Measurements from ENCODE around the gene SHISA2.

SHISA2 gene

DNA sequence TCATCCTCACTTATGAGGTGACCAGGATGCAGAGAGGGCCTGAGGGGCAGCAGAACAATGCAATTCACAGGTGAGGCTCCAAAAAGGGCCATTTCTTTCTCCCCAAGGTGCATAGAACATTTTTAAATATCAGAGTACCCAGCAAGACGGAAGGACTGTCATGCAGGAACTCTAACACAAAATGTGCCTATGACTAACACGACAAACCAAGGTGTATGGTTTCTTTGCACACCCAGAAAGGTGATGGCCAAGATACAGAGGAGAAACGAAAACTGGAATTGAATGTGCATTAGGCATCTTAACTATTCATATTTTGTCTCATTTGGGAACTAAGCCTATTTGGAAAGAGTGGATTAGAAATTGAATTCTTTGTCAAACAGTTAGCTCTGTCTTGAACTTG, 29.9 kb downstream of the SHISA2 start (continued):
- TF ChIP-seq, protein P1, sequence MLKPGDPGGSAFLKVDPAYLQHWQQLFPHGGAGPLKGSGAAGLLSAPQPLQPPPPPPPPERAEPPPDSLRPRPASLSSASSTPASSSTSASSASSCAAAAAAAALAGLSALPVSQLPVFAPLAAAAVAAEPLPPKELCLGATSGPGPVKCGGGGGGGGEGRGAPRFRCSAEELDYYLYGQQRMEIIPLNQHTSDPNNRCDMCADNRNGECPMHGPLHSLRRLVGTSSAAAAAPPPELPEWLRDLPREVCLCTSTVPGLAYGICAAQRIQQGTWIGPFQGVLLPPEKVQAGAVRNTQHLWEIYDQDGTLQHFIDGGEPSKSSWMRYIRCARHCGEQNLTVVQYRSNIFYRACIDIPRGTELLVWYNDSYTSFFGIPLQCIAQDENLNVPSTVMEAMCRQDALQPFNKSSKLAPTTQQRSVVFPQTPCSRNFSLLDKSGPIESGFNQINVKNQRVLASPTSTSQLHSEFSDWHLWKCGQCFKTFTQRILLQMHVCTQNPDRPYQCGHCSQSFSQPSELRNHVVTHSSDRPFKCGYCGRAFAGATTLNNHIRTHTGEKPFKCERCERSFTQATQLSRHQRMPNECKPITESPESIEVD (tag by site-specific recombination; IDR thresholded peaks at IDR 0.05) = no peak
- TF ChIP-seq ZNF768 (tag by site-specific recombination; IDR thresholded peaks at IDR 0.05) (no peak), SCRT2 (tag by site-specific recombination; IDR thresholded peaks at IDR 0.05) (no peak)

DNA sequence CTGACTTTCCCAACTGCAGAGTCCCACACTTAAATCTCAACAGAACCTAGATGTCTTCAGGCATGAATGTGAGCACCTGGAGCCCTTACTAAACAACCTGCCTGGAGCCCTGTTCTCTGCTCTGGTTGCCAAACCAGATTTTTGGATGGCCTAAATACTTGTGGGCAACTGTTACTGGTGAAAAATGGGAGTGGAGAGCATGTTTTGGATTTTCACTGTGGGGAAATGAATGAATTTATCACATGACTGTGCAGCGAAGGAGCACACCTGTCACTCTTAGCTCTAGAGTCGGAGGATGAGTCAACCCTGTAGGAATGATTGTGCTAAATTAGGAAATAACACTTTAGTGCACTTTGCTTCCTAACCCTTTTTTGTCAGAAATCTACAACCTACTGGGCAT, 30.3 kb downstream of the SHISA2 start:
- Histone ChIP-seq H3K4me3 (ENCODE audit: low read depth, low read length) (no peak overlapping the region), H3K27ac (ENCODE audit: extremely low read depth, low read depth, low read length) (no peak overlapping the region), H3K9me3 (ENCODE audit: control insufficient read depth, insufficient read depth, low read depth, low read length) (no peaks in the 10 kb centered on the region), H3K36me3 (ENCODE audit: control insufficient read depth in 2 of 2, insufficient read depth in 1 of 2, low read length in 2 of 2) (no peaks in the 10 kb centered on the region), H3K4me1 (ENCODE audit: control insufficient read depth, insufficient read depth, low read length) (peaks cover 11% of the 10 kb centered on the region)
- POLR2A ChIA-PET = no interaction called here
- TF ChIP-seq ZNF600 (tag by site-specific recombination; IDR thresholded peaks at IDR 0.05) = no peak
- TF ChIP-seq ZNF211 (tag by site-specific recombination; IDR thresholded peaks at IDR 0.05; ENCODE audit: low read depth) = no peak
- no peak for TF ChIP-seq ZNF155 (tag by site-specific recombination; IDR thresholded peaks at IDR 0.05)
- TF ChIP-seq ZFP69B (tag by site-specific recombination; IDR thresholded peaks at IDR 0.05) = no peak
- TF ChIP-seq YY1 (tag by site-specific recombination; IDR thresholded peaks at IDR 0.05) = no peak
- TF ChIP-seq TCF7L2 (IDR thresholded peaks at IDR 0.05; ENCODE audit: borderline replicate concordance, low read depth, low read length) = no peak
- no peak for TF ChIP-seq ZNF174 (tag by site-specific recombination; IDR thresholded peaks at IDR 0.05)
- TF ChIP-seq, protein P2, sequence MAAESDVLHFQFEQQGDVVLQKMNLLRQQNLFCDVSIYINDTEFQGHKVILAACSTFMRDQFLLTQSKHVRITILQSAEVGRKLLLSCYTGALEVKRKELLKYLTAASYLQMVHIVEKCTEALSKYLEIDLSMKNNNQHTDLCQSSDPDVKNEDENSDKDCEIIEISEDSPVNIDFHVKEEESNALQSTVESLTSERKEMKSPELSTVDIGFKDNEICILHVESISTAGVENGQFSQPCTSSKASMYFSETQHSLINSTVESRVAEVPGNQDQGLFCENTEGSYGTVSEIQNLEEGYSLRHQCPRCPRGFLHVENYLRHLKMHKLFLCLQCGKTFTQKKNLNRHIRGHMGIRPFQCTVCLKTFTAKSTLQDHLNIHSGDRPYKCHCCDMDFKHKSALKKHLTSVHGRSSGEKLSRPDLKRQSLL (tag by site-specific recombination; IDR thresholded peaks at IDR 0.05) = no peak
- TF ChIP-seq ZNF501 (tag by site-specific recombination; IDR thresholded peaks at IDR 0.05) = no peak
- TF ChIP-seq ZSCAN16 (tag by site-specific recombination; IDR thresholded peaks at IDR 0.05) = no peak
- CTCF ChIA-PET = interaction anchor here (1.5 kb wide), 1 partner anchor 16 kb away, joined by 4 read pairs; no protein-coding TSS in a partner anchor

DNA sequence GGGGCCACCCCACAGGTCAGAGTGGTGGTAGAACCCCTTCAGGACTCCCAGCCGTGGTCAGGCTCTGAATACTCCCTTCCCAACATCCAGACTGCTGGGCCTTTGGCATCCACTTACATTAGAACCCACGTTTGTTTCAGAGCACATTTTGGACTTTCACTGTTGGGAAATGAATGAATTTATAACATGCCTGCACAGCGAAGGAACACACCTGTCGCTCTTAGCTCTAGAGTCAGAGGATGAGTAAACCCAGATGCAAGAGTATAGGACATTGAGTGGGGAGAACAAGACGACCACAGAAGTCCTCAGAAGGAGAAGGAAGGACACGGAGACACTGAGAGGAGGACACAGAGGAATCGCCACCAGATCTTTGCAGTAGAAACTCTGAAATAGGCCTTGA, 30.9 kb downstream of the SHISA2 start:
- Histone ChIP-seq H3K27ac (ENCODE audit: extremely low read depth, low read depth, low read length) (no peak overlapping the region), H3K9me3 (ENCODE audit: control insufficient read depth, insufficient read depth, low read depth, low read length) (no peaks in the 10 kb centered on the region), H3K4me1 (ENCODE audit: control insufficient read depth, insufficient read depth, low read length) (peaks cover 11% of the 10 kb centered on the region), H3K36me3 (ENCODE audit: control insufficient read depth in 2 of 2, insufficient read depth in 1 of 2, low read length in 2 of 2) (no peaks in the 10 kb centered on the region), H3K4me3 (ENCODE audit: low read depth, low read length) (no peak overlapping the region)
- ChIA-PET POLR2A (no interaction called here), CTCF (interaction anchor here (0.9 kb wide), 1 partner anchor 29 kb away, joined by 3 read pairs; no protein-coding TSS in a partner anchor)
- TF ChIP-seq MEIS1 (CRISPR knock-in tag; IDR thresholded peaks at IDR 0.05; ENCODE audit: borderline replicate concordance) = no peak
- TF ChIP-seq SCRT2 (tag by site-specific recombination; IDR thresholded peaks at IDR 0.05) = peak; percentile 85
- TF ChIP-seq, protein P3, sequence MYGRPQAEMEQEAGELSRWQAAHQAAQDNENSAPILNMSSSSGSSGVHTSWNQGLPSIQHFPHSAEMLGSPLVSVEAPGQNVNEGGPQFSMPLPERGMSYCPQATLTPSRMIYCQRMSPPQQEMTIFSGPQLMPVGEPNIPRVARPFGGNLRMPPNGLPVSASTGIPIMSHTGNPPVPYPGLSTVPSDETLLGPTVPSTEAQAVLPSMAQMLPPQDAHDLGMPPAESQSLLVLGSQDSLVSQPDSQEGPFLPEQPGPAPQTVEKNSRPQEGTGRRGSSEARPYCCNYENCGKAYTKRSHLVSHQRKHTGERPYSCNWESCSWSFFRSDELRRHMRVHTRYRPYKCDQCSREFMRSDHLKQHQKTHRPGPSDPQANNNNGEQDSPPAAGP (tag by site-specific recombination; IDR thresholded peaks at IDR 0.05) = no peak

DNA sequence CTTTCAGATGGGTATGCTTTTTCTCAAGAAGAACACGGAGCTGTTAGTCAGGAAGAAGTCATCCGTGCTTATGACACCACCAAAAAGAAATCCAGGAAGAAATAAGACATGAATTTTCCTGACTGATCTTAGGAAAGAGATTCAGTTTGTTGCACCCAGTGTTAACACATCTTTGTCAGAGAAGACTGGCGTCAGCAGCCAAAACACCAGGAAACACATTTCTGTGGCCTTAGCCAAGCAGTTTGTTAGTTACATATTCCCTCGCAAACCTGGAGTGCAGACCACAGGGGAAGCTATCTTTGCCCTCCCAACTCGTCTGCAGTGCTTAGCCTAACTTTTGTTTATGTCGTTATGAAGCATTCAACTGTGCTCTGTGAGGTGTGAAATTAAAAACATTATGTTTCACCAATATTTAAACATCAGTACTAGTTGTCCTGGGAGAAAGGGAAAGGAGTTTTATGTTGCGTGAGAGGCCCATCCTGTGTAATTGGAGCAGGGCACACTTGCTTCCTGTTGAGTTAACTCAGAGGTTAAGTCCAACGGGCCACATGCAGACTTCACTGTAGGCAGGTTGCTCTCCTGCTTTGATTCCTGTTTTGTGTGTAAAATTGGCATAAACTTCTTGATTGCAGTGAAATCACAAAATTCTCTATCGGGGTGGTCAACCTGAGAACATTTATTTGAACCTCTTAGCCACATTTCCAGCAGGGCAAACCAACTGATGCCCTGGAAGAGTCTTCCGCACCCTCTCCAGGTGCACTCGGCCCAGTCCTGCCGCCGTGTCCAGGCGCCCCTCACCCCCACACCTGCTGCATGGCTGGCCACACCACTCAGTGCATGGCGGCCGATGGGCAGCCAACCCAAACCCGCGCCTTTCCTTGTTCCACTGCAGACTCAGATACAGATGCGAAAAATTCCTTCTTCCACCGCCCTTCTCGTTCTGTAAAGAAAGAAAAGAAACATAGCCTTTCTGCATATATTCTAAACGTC, 31.6 kb downstream of the SHISA2 start:
- POLR2A ChIA-PET = no interaction called here
- Histone ChIP-seq H3K27ac (ENCODE audit: extremely low read depth, low read depth, low read length) (peak overlapping the region; percentile 53), H3K9me3 (ENCODE audit: control insufficient read depth, insufficient read depth, low read depth, low read length) (no peaks in the 10 kb centered on the region), H3K4me1 (ENCODE audit: control insufficient read depth, insufficient read depth, low read length) (peaks cover 11% of the 10 kb centered on the region), H3K36me3 (ENCODE audit: control insufficient read depth in 2 of 2, insufficient read depth in 1 of 2, low read length in 2 of 2) (no peaks in the 10 kb centered on the region), H3K4me3 (ENCODE audit: low read depth, low read length) (no peak overlapping the region)
- TF ChIP-seq ZNF175 (tag by site-specific recombination; IDR thresholded peaks at IDR 0.05) (no peak), ZNF600 (tag by site-specific recombination; IDR thresholded peaks at IDR 0.05) (peak; percentile 88), GLIS1 (tag by site-specific recombination; IDR thresholded peaks at IDR 0.05) (peak; percentile 61), ZIC2 (tag by site-specific recombination; IDR thresholded peaks at IDR 0.05) (peak; percentile 48), SP7 (tag by site-specific recombination; IDR thresholded peaks at IDR 0.05) (no peak), TRIM28 (IDR thresholded peaks at IDR 0.05; ENCODE audit: borderline replicate concordance, low read length) (peak; percentile 69), ZNF548 (tag by site-specific recombination; IDR thresholded peaks at IDR 0.05) (no peak)
- CTCF ChIA-PET = interaction anchor here (0.9 to 1.0 kb wide), 2 partner anchors 16 to 29 kb away, joined by 3 read pairs; no protein-coding TSS in a partner anchor

All from HEK293 (cell line).